ENCODE results near the gene CC2D2A.

The CC2D2A gene

GRCh38 chr4:15543537-15544247, 74.0 kb downstream of the CC2D2A start:
- H3K36me3 Mint-ChIP-seq (ENCODE audit: low read depth): peaks cover 6% of the 10 kb centered on the region
- no peaks in the 10 kb centered on the region for H3K27me3 Mint-ChIP-seq
- intact Hi-C loops (cut with micrococcal nuclease): no loop called here
- H3K4me3 Mint-ChIP-seq: no peak overlapping the region
- no peak overlapping the region for H3K27ac Mint-ChIP-seq
- no peaks in the 10 kb centered on the region for H3K9me3 Mint-ChIP-seq
- peaks cover 5% of the 10 kb centered on the region for H3K4me1 Mint-ChIP-seq (ENCODE audit: low read depth)

- Mint-ChIP-seq H3K27ac (no peak overlapping the region), H3K36me3 (ENCODE audit: low read depth) (peaks cover 6% of the 10 kb centered on the region), H3K4me3 (no peak overlapping the region), H3K4me1 (ENCODE audit: low read depth) (peaks cover 5% of the 10 kb centered on the region), H3K27me3 (no peaks in the 10 kb centered on the region), H3K9me3 (no peaks in the 10 kb centered on the region)
- intact Hi-C loops (cut with micrococcal nuclease): no loop called here
Observed at GRCh38 chr4:15544248-15544729, 74.6 kb downstream of the CC2D2A start.

- Mint-ChIP-seq H3K27ac (no peak overlapping the region), H3K4me3 (no peak overlapping the region), H3K27me3 (no peaks in the 10 kb centered on the region), H3K36me3 (ENCODE audit: low read depth) (peaks cover 6% of the 10 kb centered on the region), H3K9me3 (no peaks in the 10 kb centered on the region), H3K4me1 (ENCODE audit: low read depth) (peaks cover 5% of the 10 kb centered on the region)
- intact Hi-C loops (cut with micrococcal nuclease): no loop called here
Observed at GRCh38 chr4:15545371-15545770, 75.7 kb downstream of the CC2D2A start.

- no peaks in the 10 kb centered on the region for H3K9me3 Mint-ChIP-seq
- no peak overlapping the region for H3K27ac Mint-ChIP-seq
- H3K36me3 Mint-ChIP-seq (ENCODE audit: low read depth): peaks cover 6% of the 10 kb centered on the region
- no peaks in the 10 kb centered on the region for H3K27me3 Mint-ChIP-seq
- intact Hi-C loops (cut with micrococcal nuclease): no loop called here
- peaks cover 5% of the 10 kb centered on the region for H3K4me1 Mint-ChIP-seq (ENCODE audit: low read depth)
- no peak overlapping the region for H3K4me3 Mint-ChIP-seq
Observed at GRCh38 chr4:15547392-15547791, 77.7 kb downstream of the CC2D2A start.

- H3K27ac Mint-ChIP-seq: no peak overlapping the region
Observed at GRCh38 chr4:15550491-15550890, 80.8 kb downstream of the CC2D2A start.

GRCh38 chr4:15551740-15552446, 82.2 kb downstream of the CC2D2A start:
- Mint-ChIP-seq H3K36me3 (ENCODE audit: low read depth) (no peaks in the 10 kb centered on the region), H3K4me3 (no peak overlapping the region), H3K27me3 (no peaks in the 10 kb centered on the region), H3K27ac (no peak overlapping the region), H3K4me1 (ENCODE audit: low read depth) (peaks cover 5% of the 10 kb centered on the region), H3K9me3 (no peaks in the 10 kb centered on the region)
- intact Hi-C loops (cut with micrococcal nuclease): no loop called here

More at GRCh38 chr4:15550491-15550890, 80.8 kb downstream of the CC2D2A start:
- Mint-ChIP-seq H3K27me3 (no peaks in the 10 kb centered on the region), H3K9me3 (no peaks in the 10 kb centered on the region), H3K4me3 (no peak overlapping the region), H3K36me3 (ENCODE audit: low read depth) (peaks cover 6% of the 10 kb centered on the region), H3K4me1 (ENCODE audit: low read depth) (peaks cover 5% of the 10 kb centered on the region)
- intact Hi-C loops (cut with micrococcal nuclease): no loop called here

GRCh38 chr4:15552557-15553362, 83.1 kb downstream of the CC2D2A start:
- H3K27ac Mint-ChIP-seq: no peak overlapping the region

GRCh38 chr4:15556511-15557092, 86.9 kb downstream of the CC2D2A start:
- no peaks in the 10 kb centered on the region for H3K27me3 Mint-ChIP-seq
- intact Hi-C loops (cut with micrococcal nuclease): no loop called here
- H3K27ac Mint-ChIP-seq: no peak overlapping the region
- no peaks in the 10 kb centered on the region for H3K9me3 Mint-ChIP-seq
- no peak overlapping the region for H3K4me3 Mint-ChIP-seq
- H3K4me1 Mint-ChIP-seq (ENCODE audit: low read depth): peaks cover 11% of the 10 kb centered on the region
- no peaks in the 10 kb centered on the region for H3K36me3 Mint-ChIP-seq (ENCODE audit: low read depth)

More at GRCh38 chr4:15552557-15553362, 83.1 kb downstream of the CC2D2A start:
- Mint-ChIP-seq H3K36me3 (ENCODE audit: low read depth) (no peaks in the 10 kb centered on the region), H3K9me3 (no peaks in the 10 kb centered on the region), H3K27me3 (no peaks in the 10 kb centered on the region), H3K4me3 (no peak overlapping the region), H3K4me1 (ENCODE audit: low read depth) (no peaks in the 10 kb centered on the region)
- intact Hi-C loops (cut with micrococcal nuclease): no loop called here

GRCh38 chr4:15557786-15558550, 88.3 kb downstream of the CC2D2A start:
- Mint-ChIP-seq H3K9me3 (no peaks in the 10 kb centered on the region), H3K27ac (no peak overlapping the region), H3K4me3 (no peak overlapping the region), H3K36me3 (ENCODE audit: low read depth) (peaks cover 3% of the 10 kb centered on the region), H3K4me1 (ENCODE audit: low read depth) (peaks cover 20% of the 10 kb centered on the region), H3K27me3 (no peaks in the 10 kb centered on the region)
- intact Hi-C loops (cut with micrococcal nuclease): no loop called here

- Mint-ChIP-seq H3K9me3 (no peaks in the 10 kb centered on the region), H3K36me3 (ENCODE audit: low read depth) (peaks cover 9% of the 10 kb centered on the region)
Observed at GRCh38 chr4:15558561-15558960, 88.9 kb downstream of the CC2D2A start.

GRCh38 chr4:15562114-15562513, 92.4 kb downstream of the CC2D2A start:
- H3K9me3 Mint-ChIP-seq: no peaks in the 10 kb centered on the region

More at GRCh38 chr4:15558561-15558960, 88.9 kb downstream of the CC2D2A start:
- Mint-ChIP-seq H3K4me1 (ENCODE audit: low read depth) (peaks cover 20% of the 10 kb centered on the region), H3K4me3 (no peak overlapping the region), H3K27ac (no peak overlapping the region), H3K27me3 (no peaks in the 10 kb centered on the region)
- intact Hi-C loops (cut with micrococcal nuclease): no loop called here

GRCh38 chr4:15562623-15563022, 92.9 kb downstream of the CC2D2A start:
- H3K4me3 Mint-ChIP-seq: no peak overlapping the region
- H3K27ac Mint-ChIP-seq: no peak overlapping the region
- intact Hi-C loops (cut with micrococcal nuclease): no loop called here
- no peaks in the 10 kb centered on the region for H3K9me3 Mint-ChIP-seq
- H3K4me1 Mint-ChIP-seq (ENCODE audit: low read depth): peaks cover 26% of the 10 kb centered on the region
- no peaks in the 10 kb centered on the region for H3K27me3 Mint-ChIP-seq
- peaks cover 18% of the 10 kb centered on the region for H3K36me3 Mint-ChIP-seq (ENCODE audit: low read depth)

More at GRCh38 chr4:15562114-15562513, 92.4 kb downstream of the CC2D2A start:
- H3K27ac Mint-ChIP-seq: no peak overlapping the region
- intact Hi-C loops (cut with micrococcal nuclease): no loop called here
- H3K27me3 Mint-ChIP-seq: no peaks in the 10 kb centered on the region
- peaks cover 26% of the 10 kb centered on the region for H3K4me1 Mint-ChIP-seq (ENCODE audit: low read depth)
- no peak overlapping the region for H3K4me3 Mint-ChIP-seq
- H3K36me3 Mint-ChIP-seq (ENCODE audit: low read depth): peaks cover 18% of the 10 kb centered on the region

GRCh38 chr4:15563871-15564270, 94.2 kb downstream of the CC2D2A start:
- intact Hi-C loops (cut with micrococcal nuclease): no loop called here
- H3K4me1 Mint-ChIP-seq (ENCODE audit: low read depth): peaks cover 36% of the 10 kb centered on the region
- peaks cover 18% of the 10 kb centered on the region for H3K36me3 Mint-ChIP-seq (ENCODE audit: low read depth)
- no peaks in the 10 kb centered on the region for H3K9me3 Mint-ChIP-seq
- no peak overlapping the region for H3K4me3 Mint-ChIP-seq
- no peak overlapping the region for H3K27ac Mint-ChIP-seq
- no peaks in the 10 kb centered on the region for H3K27me3 Mint-ChIP-seq
